NCI-H748 (cell line): ENCODE measurements around the gene TRMT112.
"Not testable (repeated sequence)": the region's sequence is repeated elsewhere in the genome, so short reads cannot be mapped to it uniquely, and the experiment has no call there.

ENCODE experiments used
- DNase-seq: peaks from one replicate; lab custom pipeline; 2025; ENCODE audit not compliant: unreplicated experiment; lab: John Stamatoyannopoulos, UW

TRMT112 gene

DNA sequence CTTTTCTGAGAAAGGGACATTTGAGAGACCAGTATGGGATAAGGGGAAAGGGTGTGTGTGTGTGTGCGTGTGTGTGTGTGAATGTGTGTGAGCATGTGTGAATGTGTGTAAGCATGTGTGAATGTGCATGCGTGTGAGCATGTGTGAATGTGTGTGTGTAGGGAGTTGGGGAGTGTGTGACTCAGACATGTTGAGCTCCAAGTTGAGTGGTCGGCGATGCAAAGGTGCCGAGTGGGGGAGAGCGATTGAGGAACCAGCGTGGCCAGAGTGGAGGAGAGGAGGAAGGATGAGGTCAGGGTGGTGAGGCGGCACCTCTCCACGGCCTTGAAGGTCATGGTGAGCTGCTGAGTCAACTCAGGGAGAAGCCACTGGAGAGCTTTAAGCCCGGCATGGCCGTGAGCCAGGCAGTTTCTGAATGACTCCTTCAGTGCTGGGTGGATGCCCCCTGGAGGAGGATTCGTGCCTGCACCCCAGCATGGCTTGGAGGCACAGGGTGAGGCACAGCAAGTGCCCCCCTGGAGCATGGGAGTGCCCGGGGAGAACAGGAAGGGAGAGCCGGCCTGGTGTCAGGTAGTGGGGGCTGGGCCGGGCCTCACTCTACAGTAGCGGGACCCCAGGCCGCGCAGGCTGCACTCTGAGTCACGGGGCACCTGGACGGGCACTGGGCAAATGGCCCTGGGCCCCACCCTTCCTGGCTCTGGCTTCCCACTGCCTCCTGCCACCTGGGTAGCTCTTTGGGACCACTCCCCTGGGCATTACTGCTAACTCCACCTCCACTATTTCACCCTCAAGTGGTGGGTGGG is 14.4 kb upstream of the TRMT112 start:
- peak; percentile 11 for DNase-seq

DNA sequence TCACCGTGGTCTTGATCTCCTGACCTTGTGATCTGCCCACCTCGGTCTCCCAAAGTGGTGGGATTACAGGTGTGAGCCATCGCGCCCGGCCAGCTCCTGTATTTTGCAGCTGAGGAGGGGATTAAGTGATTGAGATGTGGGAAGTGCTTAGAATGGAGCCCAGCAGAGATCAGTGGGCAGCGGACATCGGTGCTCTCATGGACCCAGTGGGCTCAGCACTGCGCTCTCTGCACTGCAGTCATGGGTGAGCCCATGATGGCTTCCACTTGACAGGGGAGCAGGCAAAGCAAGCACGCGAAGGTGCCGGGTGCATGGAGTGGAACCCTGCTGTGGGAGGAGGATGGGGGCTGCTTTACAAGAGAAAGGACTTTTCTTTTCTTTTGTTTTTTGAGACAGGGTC is 13.5 kb upstream of the TRMT112 start:
- no peak for DNase-seq

DNA sequence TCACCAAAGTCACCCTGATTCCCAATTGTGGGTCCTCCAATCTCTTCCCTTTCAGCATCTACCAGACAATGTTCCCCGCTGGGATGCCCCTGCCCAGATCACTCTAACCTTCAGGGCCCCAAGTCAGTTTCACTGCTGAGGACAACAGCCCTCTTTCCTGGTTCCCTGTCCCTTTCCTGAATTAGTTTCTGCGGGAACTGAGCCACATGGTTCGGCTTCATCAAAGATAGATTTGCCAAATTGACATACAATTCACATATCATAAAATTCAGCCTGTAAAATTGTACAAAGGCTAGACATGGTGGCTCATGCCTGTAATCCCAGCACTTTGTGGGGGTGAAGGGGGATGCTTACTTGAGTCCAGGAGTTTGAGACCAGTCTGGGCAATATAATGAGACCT is 10.6 kb upstream of the TRMT112 start:
- no peak for DNase-seq

DNA sequence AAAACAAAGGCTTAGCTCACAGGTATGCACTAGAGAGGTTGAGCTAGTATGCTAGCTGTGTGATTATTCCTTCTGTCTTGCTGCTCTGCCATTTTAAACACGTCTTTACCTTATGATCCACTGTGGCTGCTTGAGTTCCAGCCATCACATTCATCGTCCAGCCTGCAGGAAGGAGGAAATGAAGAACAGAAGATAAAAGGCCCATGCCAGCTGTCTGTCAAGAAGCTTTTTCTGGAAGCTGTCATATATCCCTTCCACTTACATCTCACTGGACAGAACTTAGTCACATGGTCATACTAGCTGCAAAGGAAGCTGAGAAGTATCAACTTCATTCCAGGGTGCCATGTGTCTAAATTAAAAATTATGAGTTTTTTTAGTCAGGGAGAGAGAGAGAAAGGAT is 10.0 kb upstream of the TRMT112 start:
- no peak for DNase-seq

DNA sequence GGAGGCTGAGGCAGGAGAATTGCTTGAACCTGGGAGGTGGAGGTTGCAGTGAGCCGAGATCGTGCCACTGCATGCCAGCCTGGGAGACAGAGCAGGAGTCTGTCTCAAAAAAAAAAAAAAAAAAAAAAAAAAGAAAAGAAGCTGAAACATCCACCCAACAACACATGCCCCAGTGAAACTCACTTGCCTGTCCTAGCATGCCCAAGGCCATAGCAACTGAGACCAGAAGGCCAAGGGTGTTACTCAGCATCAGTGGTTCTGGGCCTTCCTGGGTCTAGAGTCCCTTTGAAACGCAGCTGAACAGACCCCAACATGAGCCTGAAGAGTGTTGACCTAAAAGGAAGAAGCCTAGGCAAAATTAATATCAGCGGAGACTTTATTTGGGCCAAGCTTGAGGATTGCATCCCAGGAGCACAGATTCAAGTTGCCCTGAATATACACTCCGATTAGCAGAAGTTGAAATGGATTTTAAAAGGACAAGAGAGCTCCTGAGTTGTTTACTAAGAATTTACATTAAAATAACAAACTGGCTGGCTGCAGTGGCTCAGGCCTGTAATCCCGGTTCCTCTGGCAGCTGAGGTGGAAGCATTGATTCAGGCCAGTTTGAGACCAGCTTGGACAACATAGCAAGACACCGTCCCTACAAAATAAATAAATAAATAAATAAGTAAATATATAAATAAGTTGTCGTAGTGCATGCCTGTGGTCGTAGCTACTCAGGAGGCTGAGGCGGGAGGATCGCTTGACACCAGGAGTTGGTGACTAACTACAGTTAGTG is 7.5 kb upstream of the TRMT112 start:
- DNase-seq: no peak

DNA sequence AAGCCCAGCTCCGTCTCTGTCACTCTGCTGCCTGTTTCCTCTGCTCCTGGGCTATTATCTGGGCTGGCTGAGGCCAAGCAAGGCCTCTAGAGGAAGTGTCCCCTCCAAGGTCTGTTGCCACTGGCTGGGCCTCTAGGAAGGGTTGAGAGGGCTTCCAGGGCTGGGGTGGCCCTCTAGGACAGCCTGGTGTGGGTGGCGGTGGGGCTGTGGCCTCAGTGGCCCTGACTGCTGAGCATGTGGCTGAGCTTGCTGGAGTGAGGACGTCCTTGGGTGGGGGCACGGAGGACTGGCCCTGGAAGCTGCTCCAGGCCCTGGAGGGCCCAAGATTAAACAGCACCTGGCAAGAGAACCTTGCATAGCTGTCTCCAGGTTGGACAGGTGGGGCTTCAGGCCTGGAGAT is 6.6 kb upstream of the TRMT112 start:
- not testable (repeated sequence) for DNase-seq

DNA sequence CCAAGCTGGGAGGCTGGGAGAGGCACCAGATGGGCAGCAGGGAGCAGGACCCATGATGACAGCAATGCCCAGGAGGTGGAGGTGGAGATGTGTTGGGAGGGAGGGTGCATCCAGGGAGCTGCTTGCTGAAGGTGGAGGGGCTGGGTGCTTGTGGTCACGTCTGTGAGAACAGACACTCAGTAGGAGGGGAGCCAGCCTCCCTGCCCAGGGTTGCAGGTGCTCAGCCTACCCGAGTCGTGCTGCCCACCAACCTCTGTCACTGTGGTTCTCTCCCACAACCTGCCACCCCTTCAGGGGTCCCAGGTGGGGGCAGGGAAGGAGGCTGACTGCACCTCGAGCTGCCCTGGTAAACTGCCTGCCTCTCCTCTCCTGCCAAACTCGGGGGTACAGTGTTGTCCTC is 6.0 kb upstream of the TRMT112 start:
- no peak for DNase-seq

DNA sequence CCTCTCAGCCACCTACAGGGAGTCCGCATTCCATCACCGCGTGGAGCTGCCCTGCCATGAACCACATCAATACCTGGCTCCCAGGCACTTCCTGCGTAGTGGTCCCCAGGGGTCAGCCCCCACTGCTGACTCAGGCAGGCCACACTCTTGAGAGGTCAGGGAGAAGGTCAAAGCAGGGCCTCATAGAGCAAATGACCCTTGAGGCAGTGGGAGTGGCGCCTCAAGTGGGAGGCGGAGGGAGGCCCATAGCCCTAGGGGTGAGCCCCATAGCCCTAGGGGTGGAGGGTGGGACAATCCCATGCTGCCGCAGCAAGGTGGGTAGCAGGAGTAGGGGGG is 5.5 kb upstream of the TRMT112 start:
- no peak for DNase-seq

DNA sequence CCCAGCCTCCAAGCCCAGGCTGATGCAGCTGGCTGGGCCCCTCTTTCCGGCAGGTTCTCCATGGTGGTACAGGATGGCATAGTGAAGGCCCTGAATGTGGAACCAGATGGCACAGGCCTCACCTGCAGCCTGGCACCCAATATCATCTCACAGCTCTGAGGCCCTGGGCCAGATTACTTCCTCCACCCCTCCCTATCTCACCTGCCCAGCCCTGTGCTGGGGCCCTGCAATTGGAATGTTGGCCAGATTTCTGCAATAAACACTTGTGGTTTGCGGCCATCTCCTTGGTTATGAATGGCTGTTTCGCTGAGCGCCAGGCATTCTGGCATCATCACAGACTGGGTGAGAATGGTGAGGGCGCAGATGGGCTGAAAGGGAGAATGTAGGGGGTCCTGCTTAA is 4.2 kb upstream of the TRMT112 start:
- DNase-seq: no peak

DNA sequence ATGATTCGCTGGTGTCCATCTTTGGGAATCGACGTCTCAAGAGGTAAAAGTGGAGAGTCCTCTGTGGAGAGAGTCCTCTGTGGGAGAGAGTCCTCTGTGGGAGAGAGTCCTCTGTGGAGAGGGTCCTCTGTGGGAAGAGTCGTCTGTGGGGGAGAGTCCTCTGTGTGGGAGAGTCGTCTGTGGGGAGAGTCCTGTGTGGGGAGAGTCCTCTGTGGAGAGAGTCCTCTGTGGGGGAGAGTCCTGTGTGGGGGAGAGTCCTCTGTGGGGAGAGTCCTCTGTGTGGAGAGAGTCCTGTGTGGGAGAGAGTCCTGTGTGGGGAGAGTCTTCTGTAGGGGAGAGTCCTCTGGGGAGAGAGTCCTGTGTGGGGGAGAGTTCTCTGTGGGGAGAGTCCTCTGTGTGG is 3.7 kb upstream of the TRMT112 start:
- no peak for DNase-seq

DNA sequence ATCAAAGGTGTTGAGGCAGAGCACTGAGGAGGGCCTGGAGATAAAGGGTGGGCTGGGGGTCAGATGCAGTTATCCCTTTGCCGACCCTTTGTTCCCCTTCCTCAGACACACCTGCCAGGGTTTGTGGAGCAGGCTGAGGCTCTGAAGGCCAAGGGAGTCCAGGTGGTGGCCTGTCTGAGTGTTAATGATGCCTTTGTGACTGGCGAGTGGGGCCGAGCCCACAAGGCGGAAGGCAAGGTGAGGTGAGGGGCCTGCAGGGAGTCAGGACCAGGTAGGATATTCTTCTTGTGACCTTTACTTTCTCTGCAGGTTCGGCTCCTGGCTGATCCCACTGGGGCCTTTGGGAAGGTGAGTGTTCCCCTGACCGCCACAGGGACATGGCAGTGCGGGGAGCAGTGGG is 3.2 kb upstream of the TRMT112 start:
- DNase-seq: no peak

DNA sequence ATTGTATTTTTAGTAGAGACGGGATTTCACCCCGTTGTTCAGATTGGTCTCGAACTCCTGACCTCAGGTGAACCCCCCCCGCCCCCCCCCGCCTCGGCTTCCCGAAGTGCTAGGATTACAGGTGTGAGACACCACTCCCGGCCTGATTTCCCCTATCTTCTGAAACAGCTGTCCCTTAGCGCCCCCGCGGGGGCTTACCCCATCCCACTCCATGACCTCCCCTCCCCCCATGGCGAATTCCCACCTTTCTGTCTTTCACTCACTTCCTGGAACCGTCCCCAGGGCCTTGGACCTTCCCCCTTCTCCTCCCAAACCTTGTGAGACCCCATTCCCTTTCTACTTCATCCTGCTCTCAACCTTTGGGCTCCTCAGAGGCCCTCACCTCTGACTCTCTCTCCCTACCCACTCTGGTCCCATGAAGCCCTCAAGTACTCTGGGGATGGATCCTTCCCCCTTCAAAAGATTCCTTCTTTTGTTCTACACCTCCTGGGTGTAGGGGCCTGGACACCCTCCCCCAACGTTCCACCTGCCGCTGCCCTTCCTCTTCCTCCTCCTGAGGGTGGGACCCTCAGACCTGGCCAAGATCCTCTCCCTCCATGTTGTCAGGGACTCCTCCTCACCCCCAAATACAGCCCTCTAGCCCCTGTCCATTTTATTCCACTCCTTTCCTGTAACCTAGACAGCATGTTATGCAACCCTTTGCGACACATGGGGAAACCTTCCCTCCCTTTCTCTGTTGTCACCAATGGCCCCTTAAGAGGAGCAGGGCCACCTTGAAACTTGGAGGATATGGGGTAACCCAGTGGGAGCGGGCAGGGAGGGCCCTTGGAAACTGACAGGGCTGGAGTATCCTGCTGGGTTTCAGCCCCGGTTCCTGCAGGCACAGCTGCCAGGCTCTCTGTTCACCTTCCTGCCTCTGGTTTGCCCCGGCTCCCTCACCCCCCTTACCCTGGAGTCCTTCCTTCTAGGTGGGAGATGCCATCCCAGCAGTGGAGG is 1.7 kb upstream of the TRMT112 start:
- DNase-seq: peak; percentile 23

DNA sequence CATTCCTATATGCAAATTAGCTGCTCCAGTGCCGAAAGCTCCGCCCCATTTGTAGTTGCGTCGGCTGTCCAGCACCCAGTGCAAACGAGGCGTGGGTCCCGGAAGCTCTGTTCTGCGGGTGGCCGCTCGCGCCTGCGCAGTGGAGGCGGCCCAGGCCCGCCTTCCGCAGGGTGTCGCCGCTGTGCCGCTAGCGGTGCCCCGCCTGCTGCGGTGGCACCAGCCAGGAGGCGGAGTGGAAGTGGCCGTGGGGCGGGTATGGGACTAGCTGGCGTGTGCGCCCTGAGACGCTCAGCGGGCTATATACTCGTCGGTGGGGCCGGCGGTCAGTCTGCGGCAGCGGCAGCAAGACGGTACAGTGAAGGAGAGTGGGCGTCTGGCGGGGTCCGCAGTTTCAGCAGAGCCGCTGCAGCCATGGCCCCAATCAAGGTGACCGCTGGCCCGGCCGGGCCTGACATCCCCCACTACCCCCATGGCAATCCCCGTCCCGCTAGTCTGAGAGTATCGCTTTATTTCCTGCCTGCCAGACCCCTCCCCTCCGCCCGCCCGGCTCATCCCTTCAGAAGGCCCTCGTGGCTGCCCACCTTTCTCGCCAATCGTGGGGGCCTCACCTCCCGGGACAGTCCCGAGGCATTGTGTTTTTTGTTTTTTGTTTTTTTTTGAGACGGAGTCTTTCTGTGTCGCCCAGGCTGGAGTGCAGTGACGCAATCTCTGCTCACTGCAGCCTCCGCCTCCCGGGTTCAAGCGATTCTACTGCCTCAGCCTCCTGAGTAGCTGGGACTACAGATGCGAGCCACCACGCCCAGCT is 804 bp upstream of the TRMT112 start, which contains the start of gene PRDX5:
Gene PRDX5 (plus strand): TSS at position 161 of the 805 bp plus-strand sequence. CDS start 95 bp downstream, at position 256.
- DNase-seq: peak; percentile 96

DNA sequence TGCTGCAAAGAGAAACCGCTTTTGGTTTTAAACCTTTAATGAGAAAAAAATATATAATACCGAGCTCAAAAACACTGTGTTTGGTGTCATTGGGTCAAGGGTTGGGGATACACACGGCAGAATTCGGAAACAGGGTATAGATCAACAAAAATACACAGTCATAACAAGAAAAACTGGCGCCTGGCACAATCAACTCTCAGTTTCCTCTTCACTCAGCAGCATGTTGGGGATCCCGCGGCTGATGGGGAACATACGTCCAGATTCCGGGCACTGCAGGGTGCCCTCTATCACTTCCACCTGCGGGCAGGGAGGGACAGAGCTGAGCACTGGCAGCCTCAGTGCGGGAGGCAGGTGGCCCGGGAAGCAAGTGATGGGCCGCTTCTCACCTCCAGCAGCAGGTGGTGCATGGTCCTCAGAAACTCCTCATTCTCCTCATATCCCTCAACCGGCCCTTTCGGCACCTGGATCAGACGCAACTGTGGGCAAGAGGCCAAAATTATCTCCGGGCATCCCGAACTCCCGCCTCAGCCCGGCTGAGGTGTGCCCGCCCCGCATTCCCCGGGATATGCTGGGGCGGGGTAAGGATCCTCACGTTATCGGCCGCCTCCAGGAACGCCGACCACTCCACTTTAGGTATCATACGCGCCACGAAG is 561 bp downstream of the TRMT112 start:
- DNase-seq: peak; percentile 50

DNA sequence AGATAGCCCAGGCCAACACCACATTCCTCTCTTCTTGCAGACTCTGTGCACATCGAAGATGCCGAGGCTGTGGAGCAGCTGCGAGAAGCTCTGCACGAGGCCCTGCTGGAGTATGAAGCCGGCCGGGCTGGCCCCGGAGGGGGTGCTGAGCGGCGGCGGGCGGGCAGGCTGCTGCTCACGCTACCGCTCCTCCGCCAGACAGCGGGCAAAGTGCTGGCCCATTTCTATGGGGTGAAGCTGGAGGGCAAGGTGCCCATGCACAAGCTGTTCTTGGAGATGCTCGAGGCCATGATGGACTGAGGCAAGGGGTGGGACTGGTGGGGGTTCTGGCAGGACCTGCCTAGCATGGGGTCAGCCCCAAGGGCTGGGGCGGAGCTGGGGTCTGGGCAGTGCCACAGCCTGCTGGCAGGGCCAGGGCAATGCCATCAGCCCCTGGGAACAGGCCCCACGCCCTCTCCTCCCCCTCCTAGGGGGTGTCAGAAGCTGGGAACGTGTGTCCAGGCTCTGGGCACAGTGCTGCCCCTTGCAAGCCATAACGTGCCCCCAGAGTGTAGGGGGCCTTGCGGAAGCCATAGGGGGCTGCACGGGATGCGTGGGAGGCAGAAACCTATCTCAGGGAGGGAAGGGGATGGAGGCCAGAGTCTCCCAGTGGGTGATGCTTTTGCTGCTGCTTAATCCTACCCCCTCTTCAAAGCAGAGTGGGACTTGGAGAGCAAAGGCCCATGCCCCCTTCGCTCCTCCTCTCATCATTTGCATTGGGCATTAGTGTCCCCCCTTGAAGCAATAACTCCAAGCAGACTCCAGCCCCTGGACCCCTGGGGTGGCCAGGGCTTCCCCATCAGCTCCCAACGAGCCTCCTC is 1.5 kb downstream of the TRMT112 start:
- not testable (repeated sequence) for DNase-seq

DNA sequence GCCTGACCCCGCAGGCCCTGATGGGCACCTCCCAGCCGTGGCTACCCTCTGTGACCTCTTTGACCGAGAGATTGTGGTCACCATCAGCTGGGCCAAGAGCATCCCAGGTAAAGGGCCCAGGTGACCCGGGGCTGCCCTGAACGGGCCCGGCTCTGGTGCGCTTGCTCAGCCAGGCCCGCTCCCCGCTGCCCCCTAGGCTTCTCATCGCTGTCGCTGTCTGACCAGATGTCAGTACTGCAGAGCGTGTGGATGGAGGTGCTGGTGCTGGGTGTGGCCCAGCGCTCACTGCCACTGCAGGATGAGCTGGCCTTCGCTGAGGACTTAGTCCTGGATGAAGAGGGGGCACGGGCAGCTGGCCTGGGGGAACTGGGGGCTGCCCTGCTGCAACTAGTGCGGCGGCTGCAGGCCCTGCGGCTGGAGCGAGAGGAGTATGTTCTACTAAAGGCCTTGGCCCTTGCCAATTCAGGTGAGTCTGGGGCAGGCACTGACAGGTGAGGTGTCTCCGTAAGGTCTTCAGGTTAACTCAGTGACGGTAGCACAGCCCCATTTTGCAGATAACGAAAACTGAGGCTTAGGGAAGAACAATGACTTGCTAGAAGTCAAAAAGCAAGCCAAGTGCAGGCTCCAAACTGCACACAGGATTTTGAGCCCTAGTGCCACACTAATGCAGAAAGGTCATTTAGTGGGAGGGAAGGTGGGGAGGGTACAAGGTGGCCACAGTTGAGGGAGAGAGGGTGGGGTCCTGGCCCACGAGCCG is 2.4 kb downstream of the TRMT112 start:
- no peak for DNase-seq

DNA sequence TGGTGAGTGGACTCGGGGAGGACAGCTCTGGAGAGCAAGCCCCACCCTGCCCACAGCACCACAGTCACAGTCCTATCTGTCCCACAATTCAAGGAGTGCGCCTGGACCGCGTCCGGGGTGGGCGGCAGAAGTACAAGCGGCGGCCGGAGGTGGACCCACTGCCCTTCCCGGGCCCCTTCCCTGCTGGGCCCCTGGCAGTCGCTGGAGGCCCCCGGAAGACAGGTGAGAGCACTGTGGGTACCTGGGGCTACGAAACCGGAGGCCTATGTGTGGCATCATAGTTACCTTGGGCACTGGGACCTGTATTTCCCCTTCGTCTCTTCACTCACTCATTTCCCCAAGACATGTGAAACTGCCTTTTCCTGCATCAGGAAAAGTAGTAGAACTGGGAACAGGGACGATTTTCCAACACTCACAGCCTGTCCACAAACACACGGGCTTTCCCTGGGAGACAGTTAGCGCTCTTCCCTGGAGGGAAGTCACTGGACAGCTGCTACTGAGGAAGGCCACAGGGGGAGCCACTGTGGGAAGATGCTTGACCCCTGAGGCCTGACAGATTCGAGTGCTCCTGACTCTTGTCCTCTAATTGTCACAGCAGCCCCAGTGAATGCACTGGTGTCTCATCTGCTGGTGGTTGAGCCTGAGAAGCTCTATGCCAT is 3.1 kb downstream of the TRMT112 start:
- no peak for DNase-seq
